ENCODE measurements around the gene CDH5.

CDH5 gene

DNA sequence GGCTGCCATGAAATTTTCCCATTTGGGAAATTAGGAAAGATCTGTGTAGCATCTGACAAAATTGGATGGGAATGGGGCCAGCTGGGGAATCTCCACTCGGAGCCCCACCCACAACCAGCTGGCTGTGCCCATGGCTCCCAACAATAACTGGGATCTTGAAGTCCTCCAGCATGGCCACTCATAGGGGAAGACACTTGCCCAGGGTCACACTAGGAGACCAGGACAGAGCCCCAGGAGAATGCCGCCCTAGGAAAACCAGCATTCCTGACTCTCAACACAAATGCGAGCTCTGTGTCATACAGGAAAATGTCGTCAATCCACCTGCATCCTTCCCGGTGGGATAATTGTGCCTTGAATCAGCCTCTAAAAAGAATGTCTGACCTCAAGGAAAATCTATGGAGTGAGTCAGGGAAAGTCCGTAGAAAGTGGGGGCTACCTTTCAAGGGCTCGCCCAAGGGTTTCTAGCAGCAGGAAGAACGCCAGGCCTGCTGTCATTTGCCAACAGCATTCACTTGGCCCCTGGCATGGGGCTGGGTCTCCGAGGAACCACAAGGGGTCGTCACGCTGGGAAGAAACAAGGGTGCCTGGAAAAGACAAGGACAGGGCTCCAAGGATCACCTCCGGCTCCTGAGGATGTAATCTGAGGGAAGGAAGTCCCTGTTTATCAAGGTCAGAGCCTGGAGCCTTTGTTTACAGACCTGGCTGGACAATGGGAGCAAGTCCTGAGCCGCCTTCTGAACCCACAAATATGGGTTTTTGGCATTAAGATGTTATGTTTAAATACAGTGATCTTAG, 15.9 kb downstream of the CDH5 start:
- no peaks in the 10 kb centered on the region for H3K9me2 ChIP-seq (ENCODE audit: low read depth, low read length)
- H3K36me3 ChIP-seq (ENCODE audit: insufficient read depth, low read length), result no peaks in the 10 kb centered on the region
- H3K4me1 ChIP-seq (ENCODE audit: insufficient read depth, low read length, severe bottlenecking), result no peaks in the 10 kb centered on the region
- H3K27me3 ChIP-seq (ENCODE audit: insufficient read depth, low read length), result no peaks in the 10 kb centered on the region
- no peak overlapping the region for H3K4me2 ChIP-seq (ENCODE audit: low read length)
- H3K9ac ChIP-seq (ENCODE audit: low read length), result no peak overlapping the region
- H3K9me3 ChIP-seq (ENCODE audit: low read length), result no peaks in the 10 kb centered on the region
- H4K20me1 ChIP-seq (ENCODE audit: insufficient read depth, low read length), result no peaks in the 10 kb centered on the region
- H3K27ac ChIP-seq (ENCODE audit: low read depth, low read length, poor library complexity, severe bottlenecking), result no peak overlapping the region
- no peaks in the 10 kb centered on the region for H3F3A ChIP-seq (ENCODE audit: insufficient read depth, low read length)
- H2AFZ ChIP-seq (ENCODE audit: low read length), result no peak overlapping the region
- no peaks in the 10 kb centered on the region for H3K79me2 ChIP-seq (ENCODE audit: insufficient read depth, low read length)
- H3K4me3 ChIP-seq (ENCODE audit: low read depth, low read length, poor library complexity, severe bottlenecking), result no peak overlapping the region
- no peak for TF ChIP-seq EZH2 (IDR thresholded peaks at IDR 0.05; ENCODE audit: borderline replicate concordance, low read length)
- TF ChIP-seq, protein P1, sequence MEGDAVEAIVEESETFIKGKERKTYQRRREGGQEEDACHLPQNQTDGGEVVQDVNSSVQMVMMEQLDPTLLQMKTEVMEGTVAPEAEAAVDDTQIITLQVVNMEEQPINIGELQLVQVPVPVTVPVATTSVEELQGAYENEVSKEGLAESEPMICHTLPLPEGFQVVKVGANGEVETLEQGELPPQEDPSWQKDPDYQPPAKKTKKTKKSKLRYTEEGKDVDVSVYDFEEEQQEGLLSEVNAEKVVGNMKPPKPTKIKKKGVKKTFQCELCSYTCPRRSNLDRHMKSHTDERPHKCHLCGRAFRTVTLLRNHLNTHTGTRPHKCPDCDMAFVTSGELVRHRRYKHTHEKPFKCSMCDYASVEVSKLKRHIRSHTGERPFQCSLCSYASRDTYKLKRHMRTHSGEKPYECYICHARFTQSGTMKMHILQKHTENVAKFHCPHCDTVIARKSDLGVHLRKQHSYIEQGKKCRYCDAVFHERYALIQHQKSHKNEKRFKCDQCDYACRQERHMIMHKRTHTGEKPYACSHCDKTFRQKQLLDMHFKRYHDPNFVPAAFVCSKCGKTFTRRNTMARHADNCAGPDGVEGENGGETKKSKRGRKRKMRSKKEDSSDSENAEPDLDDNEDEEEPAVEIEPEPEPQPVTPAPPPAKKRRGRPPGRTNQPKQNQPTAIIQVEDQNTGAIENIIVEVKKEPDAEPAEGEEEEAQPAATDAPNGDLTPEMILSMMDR (IDR thresholded peaks at IDR 0.05; ENCODE audit: low read length), result no peak

DNA sequence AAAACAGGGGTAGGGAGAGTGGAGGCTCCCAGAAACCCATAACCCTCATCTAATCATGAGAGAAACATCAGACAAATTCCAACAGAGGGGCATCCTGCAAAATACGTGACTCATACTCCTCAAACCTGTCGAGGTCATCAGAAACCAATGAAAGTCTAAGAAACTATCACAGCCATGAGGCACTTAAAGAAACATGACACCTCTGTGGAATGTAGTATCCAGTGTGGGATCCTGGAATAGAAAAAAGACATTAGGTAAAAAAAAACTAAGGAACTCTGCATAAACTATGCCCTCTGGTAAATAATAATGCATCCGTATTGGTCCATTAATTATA, 16.4 kb downstream of the CDH5 start:
- no peaks in the 10 kb centered on the region for H3K9me2 ChIP-seq (ENCODE audit: low read depth, low read length)
- no peaks in the 10 kb centered on the region for H3K9me3 ChIP-seq (ENCODE audit: low read length)
- H3K4me1 ChIP-seq (ENCODE audit: insufficient read depth, low read length, severe bottlenecking), result no peaks in the 10 kb centered on the region
- no peak for TF ChIP-seq EZH2 (IDR thresholded peaks at IDR 0.05; ENCODE audit: borderline replicate concordance, low read length)
- TF ChIP-seq, protein P1 (IDR thresholded peaks at IDR 0.05; ENCODE audit: low read length), result no peak
- no peak overlapping the region for H3K27ac ChIP-seq (ENCODE audit: low read depth, low read length, poor library complexity, severe bottlenecking)
- H3K27me3 ChIP-seq (ENCODE audit: insufficient read depth, low read length), result no peaks in the 10 kb centered on the region
- H3F3A ChIP-seq (ENCODE audit: insufficient read depth, low read length), result no peaks in the 10 kb centered on the region
- H4K20me1 ChIP-seq (ENCODE audit: insufficient read depth, low read length), result no peaks in the 10 kb centered on the region
- no peak overlapping the region for H3K9ac ChIP-seq (ENCODE audit: low read length)
- H2AFZ ChIP-seq (ENCODE audit: low read length), result no peak overlapping the region
- no peaks in the 10 kb centered on the region for H3K79me2 ChIP-seq (ENCODE audit: insufficient read depth, low read length)
- H3K4me2 ChIP-seq (ENCODE audit: low read length), result no peak overlapping the region
- no peak overlapping the region for H3K4me3 ChIP-seq (ENCODE audit: low read depth, low read length, poor library complexity, severe bottlenecking)
- H3K36me3 ChIP-seq (ENCODE audit: insufficient read depth, low read length), result no peaks in the 10 kb centered on the region

DNA sequence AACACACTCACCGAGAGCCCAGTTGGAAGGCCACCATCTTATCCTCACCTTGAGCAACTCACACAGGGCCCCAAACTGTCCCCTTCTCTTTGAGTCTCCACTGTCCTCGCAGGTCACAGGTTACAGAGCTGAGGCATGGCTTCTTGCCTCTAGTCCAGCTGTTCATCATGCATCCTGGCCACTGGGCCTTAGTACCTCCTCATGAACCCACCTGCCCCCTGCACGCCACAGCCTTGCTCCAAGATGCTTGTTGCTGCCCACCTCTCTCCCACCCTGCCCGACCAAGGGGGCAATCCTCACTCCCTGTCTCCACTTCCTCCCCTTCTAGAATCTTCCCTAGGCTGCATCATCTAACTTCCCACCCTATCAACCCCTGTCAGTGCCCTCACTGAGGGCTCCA, 17.1 kb downstream of the CDH5 start:
- no peak overlapping the region for H3K27ac ChIP-seq (ENCODE audit: low read depth, low read length, poor library complexity, severe bottlenecking)
- H3K79me2 ChIP-seq (ENCODE audit: insufficient read depth, low read length), result no peaks in the 10 kb centered on the region
- no peaks in the 10 kb centered on the region for H3K9me3 ChIP-seq (ENCODE audit: low read length)
- H3K36me3 ChIP-seq (ENCODE audit: insufficient read depth, low read length), result no peaks in the 10 kb centered on the region
- H2AFZ ChIP-seq (ENCODE audit: low read length), result no peak overlapping the region
- H3K27me3 ChIP-seq (ENCODE audit: insufficient read depth, low read length), result no peaks in the 10 kb centered on the region
- no peaks in the 10 kb centered on the region for H3F3A ChIP-seq (ENCODE audit: insufficient read depth, low read length)
- H3K4me3 ChIP-seq (ENCODE audit: low read depth, low read length, poor library complexity, severe bottlenecking), result no peak overlapping the region
- H3K4me2 ChIP-seq (ENCODE audit: low read length), result no peak overlapping the region
- H3K9ac ChIP-seq (ENCODE audit: low read length), result no peak overlapping the region
- H4K20me1 ChIP-seq (ENCODE audit: insufficient read depth, low read length), result no peaks in the 10 kb centered on the region
- H3K9me2 ChIP-seq (ENCODE audit: low read depth, low read length), result no peaks in the 10 kb centered on the region
- TF ChIP-seq EZH2 (IDR thresholded peaks at IDR 0.05; ENCODE audit: borderline replicate concordance, low read length), result no peak
- TF ChIP-seq, protein P1 (IDR thresholded peaks at IDR 0.05; ENCODE audit: low read length), result no peak
- no peaks in the 10 kb centered on the region for H3K4me1 ChIP-seq (ENCODE audit: insufficient read depth, low read length, severe bottlenecking)

Data from OCI-LY1 (cell line).